ENCODE data around the gene IKBIP.
"Not testable (repeated sequence)": the region's sequence is repeated elsewhere in the genome, so short reads cannot be mapped to it uniquely, and the experiment has no call there.

The IKBIP gene

GRCh38 chr12:98576795-98577194 lies 67.8 kb downstream of the IKBIP start:
- not testable (repeated sequence) for DNase-seq (ENCODE audit: low spot score)

GRCh38 chr12:98575013-98575412 lies 69.6 kb downstream of the IKBIP start:
- DNase-seq (ENCODE audit: low spot score), result no peak

Measured in kidney capillary endothelial cell (primary cell).